MM.1S (cell line): ENCODE results near the gene PSKH1.

ENCODE experiments used
- DNase-seq: peaks from one replicate; pipeline ENCODE4 v3.0.0-alpha.2; 2015
- H2AFZ ChIP-seq: fragments of 300-600 bp; sonication (generic); 2 replicates; pipeline ENCODE4 v1.6.0; 2016; ENCODE audit warnings: antibody characterized with exemption, low read length
- H3F3A ChIP-seq: fragments of 300-600 bp; sonication (generic); 2 replicates; pipeline ENCODE4 v1.6.1; 2016; ENCODE audit warnings: mild to moderate bottlenecking, antibody characterized with exemption, low read length, moderate library complexity, mixed read lengths; ENCODE audit not compliant: insufficient read depth
- H3K27ac ChIP-seq: fragments of 300-600 bp; sonication (generic); 2 replicates; pipeline ENCODE4 v1.5.1; 2016; ENCODE audit warnings: mild to moderate bottlenecking, low read length
- H3K27me3 ChIP-seq: fragments of 300-600 bp; sonication (generic); replicated peaks from 2 replicates; pipeline ENCODE4 v1.6.0; 2016; ENCODE audit warnings: low read length; ENCODE audit not compliant: insufficient read depth
- H3K36me3 ChIP-seq: fragments of 300-600 bp; sonication (generic); replicated peaks from 2 replicates; pipeline ENCODE4 v1.6.1; 2016; ENCODE audit warnings: mild to moderate bottlenecking, low read length, mixed read lengths; ENCODE audit not compliant: insufficient read depth
- H3K4me1 ChIP-seq: fragments of 300-600 bp; sonication (generic); 2 replicates; pipeline ENCODE4 v1.6.1; 2016; ENCODE audit warnings: low read length, mixed read lengths
- H3K4me2 ChIP-seq: fragments of 300-600 bp; sonication (generic); 2 replicates; pipeline ENCODE4 v1.6.0; 2016; ENCODE audit warnings: low read depth, low read length
- H3K4me3 ChIP-seq: fragments of 300-600 bp; sonication (generic); 2 replicates; pipeline ENCODE4 v1.5.1; 2016; ENCODE audit warnings: low read length, mixed read lengths
- H3K79me2 ChIP-seq: fragments of 300-600 bp; sonication (generic); 2 replicates; pipeline ENCODE4 v1.6.1; 2016; ENCODE audit warnings: mixed run types, low read length, mixed read lengths
- H3K9ac ChIP-seq: fragments of 300-600 bp; sonication (generic); 2 replicates; pipeline ENCODE4 v1.6.1; 2016; ENCODE audit warnings: low read length, mixed read lengths
- H3K9me2 ChIP-seq: fragments of 300-600 bp; sonication (generic); replicated peaks from 2 replicates; pipeline ENCODE4 v1.6.1; 2016; ENCODE audit warnings: mild to moderate bottlenecking, low read length, mixed read lengths; ENCODE audit not compliant: insufficient read depth
- H3K9me3 ChIP-seq: fragments of 300-600 bp; sonication (generic); replicated peaks from 2 replicates; pipeline ENCODE4 v1.6.1; 2016; ENCODE audit warnings: mild to moderate bottlenecking, low read length, mixed read lengths; ENCODE audit not compliant: insufficient read depth
- H4K20me1 ChIP-seq: fragments of 300-600 bp; sonication (generic); 2 replicates; pipeline ENCODE4 v1.6.1; 2016; ENCODE audit warnings: mild to moderate bottlenecking, low read length, moderate library complexity, mixed read lengths; ENCODE audit not compliant: insufficient read depth
- CTCF ChIP-seq: fragments of 300-600 bp; sonication (generic); IDR thresholded peaks from 2 replicates; pipeline ENCODE4 v1.5.1; 2016; ENCODE audit warnings: antibody characterized with exemption, low read length, mixed read lengths
- EZH2 ChIP-seq: fragments of 300-600 bp; sonication (generic); optimal IDR thresholded peaks from 2 replicates; pipeline ENCODE3; 2017; ENCODE audit warnings: low read depth, mild to moderate bottlenecking, antibody characterized with exemption, low read length, mixed read lengths
- EZH2phosphoT487 ChIP-seq: fragments of 300-600 bp; sonication (generic); IDR thresholded peaks from 2 replicates; pipeline ENCODE4 v1.6.1; 2018; ENCODE audit warnings: antibody characterized with exemption, low read length

PSKH1 gene

GRCh38 chr16:67954421-67955196 is 61.6 kb downstream of the PSKH1 start:
- Histone ChIP-seq H3K27ac (no peak overlapping the region), H3K4me1 (no peaks in the 10 kb centered on the region), H3K79me2 (no peaks in the 10 kb centered on the region), H3K4me3 (no peak overlapping the region), H3K9me2 (no peaks in the 10 kb centered on the region), H3K27me3 (no peaks in the 10 kb centered on the region), H3K36me3 (no peaks in the 10 kb centered on the region), H2AFZ (no peak overlapping the region), H3F3A (no peaks in the 10 kb centered on the region), H3K9me3 (no peaks in the 10 kb centered on the region), H3K9ac (no peak overlapping the region), H3K4me2 (no peak overlapping the region), H4K20me1 (no peaks in the 10 kb centered on the region)
- no peak for DNase-seq
- TF ChIP-seq EZH2phosphoT487 (no peak), EZH2 (no peak), CTCF (no peak)

GRCh38 chr16:67957622-67958021 is 64.6 kb downstream of the PSKH1 start:
- Histone ChIP-seq H3K9me3 (no peaks in the 10 kb centered on the region), H3K36me3 (no peaks in the 10 kb centered on the region), H3K4me1 (no peaks in the 10 kb centered on the region), H3K27ac (no peak overlapping the region), H2AFZ (no peak overlapping the region), H4K20me1 (no peaks in the 10 kb centered on the region), H3K4me3 (no peak overlapping the region), H3K9me2 (no peaks in the 10 kb centered on the region), H3K27me3 (no peaks in the 10 kb centered on the region), H3F3A (no peaks in the 10 kb centered on the region), H3K4me2 (no peak overlapping the region), H3K79me2 (no peaks in the 10 kb centered on the region), H3K9ac (no peak overlapping the region)
- TF ChIP-seq CTCF (no peak), EZH2phosphoT487 (no peak), EZH2 (no peak)
- no peak for DNase-seq

GRCh38 chr16:67959536-67960329 is 66.7 kb downstream of the PSKH1 start:
- no peak overlapping the region for H3K9ac ChIP-seq
- no peak overlapping the region for H3K27ac ChIP-seq
- H3K4me3 ChIP-seq, result no peak overlapping the region
- no peaks in the 10 kb centered on the region for H4K20me1 ChIP-seq
- peaks cover 8% of the 10 kb centered on the region for H3K79me2 ChIP-seq
- no peaks in the 10 kb centered on the region for H3K36me3 ChIP-seq
- H3K9me3 ChIP-seq, result no peaks in the 10 kb centered on the region
- no peak overlapping the region for H3K4me2 ChIP-seq
- no peak for DNase-seq
- H2AFZ ChIP-seq, result no peak overlapping the region
- H3K9me2 ChIP-seq, result no peaks in the 10 kb centered on the region
- peaks cover 12% of the 10 kb centered on the region for H3K4me1 ChIP-seq
- peaks cover 4% of the 10 kb centered on the region for H3F3A ChIP-seq
- no peaks in the 10 kb centered on the region for H3K27me3 ChIP-seq
- TF ChIP-seq EZH2phosphoT487 (no peak), EZH2 (no peak), CTCF (no peak)
